Measurements from ENCODE around the gene GP9. TPM values are rescaled to one million over a fixed set of nuclear protein-coding genes. Genes with fewer than 3 reads are reported as not detected.

Gene GP9
- total RNA-seq, 4 donors from 2014 or later: 0.64 to 1.2 TPM; not detected in 2

DNA sequence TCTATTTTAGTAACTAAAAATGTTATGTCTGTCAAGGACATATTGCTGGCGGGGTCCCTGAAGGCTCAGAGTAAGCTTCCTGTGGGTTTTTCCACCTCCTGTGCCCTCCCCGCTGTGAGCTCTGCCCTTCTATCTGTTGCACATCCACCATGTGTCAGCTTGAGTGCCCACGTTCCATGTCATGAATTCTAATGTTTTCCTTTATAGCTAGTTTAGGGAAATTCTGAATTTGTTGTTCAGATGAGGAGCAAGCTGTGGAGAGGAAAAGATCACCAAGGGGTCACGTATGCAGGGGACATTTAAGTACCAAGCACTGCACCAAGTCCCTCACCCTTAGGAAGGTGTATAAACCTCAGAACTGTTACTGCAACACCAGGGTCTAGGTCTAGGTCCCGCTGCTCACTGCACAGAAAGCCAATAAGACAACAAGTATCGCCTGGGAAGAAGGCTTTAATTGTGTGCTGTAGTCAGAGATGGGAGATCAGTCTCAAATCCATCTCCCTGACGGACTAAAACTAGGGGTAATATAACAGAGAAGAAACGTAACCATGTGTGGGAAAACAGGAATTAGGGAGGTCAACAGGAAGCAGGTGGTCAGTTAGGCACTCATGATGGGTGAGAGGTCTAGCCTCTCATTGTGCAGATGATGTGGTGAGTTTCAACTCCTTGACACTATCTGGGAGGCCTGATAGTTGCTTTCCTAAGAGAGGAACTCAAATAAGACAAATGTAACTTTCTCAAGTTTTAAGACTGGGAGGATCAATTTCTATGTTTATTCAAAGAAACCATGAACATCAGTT, 9.7 kb downstream of the GP9 start:
- TF ChIP-seq, protein P1, sequence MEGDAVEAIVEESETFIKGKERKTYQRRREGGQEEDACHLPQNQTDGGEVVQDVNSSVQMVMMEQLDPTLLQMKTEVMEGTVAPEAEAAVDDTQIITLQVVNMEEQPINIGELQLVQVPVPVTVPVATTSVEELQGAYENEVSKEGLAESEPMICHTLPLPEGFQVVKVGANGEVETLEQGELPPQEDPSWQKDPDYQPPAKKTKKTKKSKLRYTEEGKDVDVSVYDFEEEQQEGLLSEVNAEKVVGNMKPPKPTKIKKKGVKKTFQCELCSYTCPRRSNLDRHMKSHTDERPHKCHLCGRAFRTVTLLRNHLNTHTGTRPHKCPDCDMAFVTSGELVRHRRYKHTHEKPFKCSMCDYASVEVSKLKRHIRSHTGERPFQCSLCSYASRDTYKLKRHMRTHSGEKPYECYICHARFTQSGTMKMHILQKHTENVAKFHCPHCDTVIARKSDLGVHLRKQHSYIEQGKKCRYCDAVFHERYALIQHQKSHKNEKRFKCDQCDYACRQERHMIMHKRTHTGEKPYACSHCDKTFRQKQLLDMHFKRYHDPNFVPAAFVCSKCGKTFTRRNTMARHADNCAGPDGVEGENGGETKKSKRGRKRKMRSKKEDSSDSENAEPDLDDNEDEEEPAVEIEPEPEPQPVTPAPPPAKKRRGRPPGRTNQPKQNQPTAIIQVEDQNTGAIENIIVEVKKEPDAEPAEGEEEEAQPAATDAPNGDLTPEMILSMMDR (IDR thresholded peaks at IDR 0.05): no peak
- TF ChIP-seq POLR2AphosphoS5 (IDR thresholded peaks at IDR 0.05) (no peak), EP300 (IDR thresholded peaks at IDR 0.05; ENCODE audit: low read depth) (no peak), POLR2A (IDR thresholded peaks at IDR 0.05) (no peak)
- in situ Hi-C loops (cut with MboI; ENCODE audit: low pct_ligation_motif_present in 1 of 4, low pct_unique_long_range_greater_than_20kb in 1 of 4, low sequenced_read_pairs in 3 of 4): no loop called here

DNA sequence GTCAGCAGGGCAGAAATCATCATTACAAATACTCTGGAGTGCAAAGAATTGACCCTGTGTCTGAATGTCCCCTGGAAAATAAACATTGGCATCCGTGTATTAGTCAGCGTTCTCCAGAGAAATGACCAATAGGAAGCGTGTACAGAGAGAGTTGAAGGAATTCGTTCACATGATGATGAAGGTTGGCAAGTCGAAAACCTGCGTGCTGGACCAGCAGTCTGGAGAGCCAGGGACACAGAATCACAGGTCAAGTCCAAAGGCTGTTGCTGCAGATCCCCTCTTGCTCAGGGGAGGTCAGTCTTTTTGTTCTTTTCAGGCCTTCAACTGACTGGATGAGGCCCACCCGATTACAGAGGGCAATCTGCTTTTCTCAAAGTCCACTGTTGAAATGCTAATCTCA, 16.6 kb downstream of the GP9 start:
- intact Hi-C loops (cut with DNase I; ENCODE audit: low total_unique reads) (no loop called here), in situ Hi-C loops (cut with MboI; ENCODE audit: low pct_ligation_motif_present in 1 of 4, low pct_unique_long_range_greater_than_20kb in 1 of 4, low sequenced_read_pairs in 3 of 4) (no loop called here)

More for the DNA sequence above, 9.7 kb downstream of the GP9 start:
- Histone ChIP-seq H3K4me1 (peaks cover 0 to 25% (median 17%) of the 10 kb centered on the region in 4 donors), H3K36me3 (no peaks in the 10 kb centered on the region), H3K4me3 (no peak overlapping the region), H3K27me3 (no peaks in the 10 kb centered on the region), H3K9me3 (no peaks in the 10 kb centered on the region), H3K27ac (no peak overlapping the region)
- 71 to 83% methylated on average over 4 to 8 of the region's 8 CpGs for WGBS, 2 donors (ENCODE audit: low coverage in 1 of 2)
- DNase-seq: no peak
- intact Hi-C loops (cut with DNase I; ENCODE audit: low total_unique reads): no loop called here

DNA sequence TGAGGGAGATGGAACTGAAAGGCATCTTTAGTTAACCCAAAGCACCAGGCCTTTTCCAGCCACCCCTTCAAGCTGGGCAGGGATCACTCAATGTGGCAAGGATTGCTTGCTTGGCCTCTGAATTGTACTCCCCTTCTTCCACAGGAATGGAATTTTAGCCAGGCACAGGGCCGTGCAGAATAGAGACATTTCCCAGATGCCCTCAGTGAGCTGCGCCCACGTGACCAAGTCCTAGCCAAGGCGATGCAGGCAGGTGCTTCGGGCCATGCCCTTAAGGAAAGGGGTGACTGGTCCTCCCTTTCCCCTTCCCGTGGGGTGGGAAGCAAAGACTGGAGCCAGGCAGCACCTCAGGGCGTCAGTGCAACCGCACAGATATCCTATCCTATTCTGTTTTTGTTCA, 17.9 kb downstream of the GP9 start:
- H3K4me3 ChIP-seq: no peak overlapping the region
- 85% methylated on average over 8 of the region's 8 CpGs; no CpG with 5 or more reads in 1 of the 2 donors for WGBS, 2 donors (ENCODE audit: low coverage in 1 of 2)
- intact Hi-C loops (cut with DNase I; ENCODE audit: low total_unique reads): no loop called here
- in situ Hi-C loops (cut with MboI; ENCODE audit: low pct_ligation_motif_present in 1 of 4, low pct_unique_long_range_greater_than_20kb in 1 of 4, low sequenced_read_pairs in 3 of 4): no loop called here
- H3K27ac ChIP-seq: no peak overlapping the region
- no peaks in the 10 kb centered on the region for H3K4me1 ChIP-seq
- DNase-seq: no peak
- H3K36me3 ChIP-seq: no peaks in the 10 kb centered on the region
- TF ChIP-seq EP300 (IDR thresholded peaks at IDR 0.05; ENCODE audit: low read depth) (no peak), POLR2AphosphoS5 (IDR thresholded peaks at IDR 0.05) (no peak), POLR2A (IDR thresholded peaks at IDR 0.05) (no peak)
- TF ChIP-seq, protein P1 (IDR thresholded peaks at IDR 0.05): no peak
- H3K27me3 ChIP-seq: no peaks in the 10 kb centered on the region
- H3K9me3 ChIP-seq: no peaks in the 10 kb centered on the region

More for the DNA sequence above, 16.6 kb downstream of the GP9 start:
- no peak overlapping the region for H3K4me3 ChIP-seq
- no peak overlapping the region for H3K27ac ChIP-seq
- no peaks in the 10 kb centered on the region for H3K4me1 ChIP-seq
- TF ChIP-seq EP300 (IDR thresholded peaks at IDR 0.05; ENCODE audit: low read depth) (no peak), POLR2A (IDR thresholded peaks at IDR 0.05) (no peak), POLR2AphosphoS5 (IDR thresholded peaks at IDR 0.05) (no peak)
- TF ChIP-seq, protein P1 (IDR thresholded peaks at IDR 0.05): no peak
- H3K36me3 ChIP-seq: no peaks in the 10 kb centered on the region
- no peaks in the 10 kb centered on the region for H3K27me3 ChIP-seq
- whole genome bisulfite sequencing, 2 donors (ENCODE audit: low coverage in 1 of 2): 56 to 65% methylated on average over 6 to 7 of the region's 7 CpGs
- H3K9me3 ChIP-seq: no peaks in the 10 kb centered on the region
- DNase-seq: no peak

DNA sequence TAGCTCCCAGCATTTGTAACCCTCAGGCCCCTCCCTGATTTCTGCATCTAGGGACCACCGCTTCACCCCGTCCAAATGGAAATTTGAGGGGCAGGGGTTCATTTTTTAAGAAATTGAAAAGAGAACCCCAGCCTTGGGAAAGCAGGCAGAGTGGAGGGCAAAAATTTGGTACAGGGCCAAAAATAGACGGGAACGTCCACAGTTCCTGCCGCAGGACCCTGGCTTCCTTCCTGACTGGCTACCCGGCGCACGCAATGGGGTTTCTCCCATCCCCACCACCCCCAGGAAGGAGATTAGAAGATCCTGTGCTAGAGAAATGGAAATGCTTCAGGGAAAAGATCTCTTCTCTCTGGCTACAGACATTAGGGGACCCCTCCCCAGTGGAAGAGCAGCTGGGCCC, 20.9 kb downstream of the GP9 start:
- Histone ChIP-seq H3K36me3 (no peaks in the 10 kb centered on the region), H3K27ac (no peak overlapping the region), H3K4me1 (no peaks in the 10 kb centered on the region), H3K9me3 (no peaks in the 10 kb centered on the region), H3K27me3 (no peaks in the 10 kb centered on the region), H3K4me3 (no peak overlapping the region)
- TF ChIP-seq POLR2A (IDR thresholded peaks at IDR 0.05) (no peak), EP300 (IDR thresholded peaks at IDR 0.05; ENCODE audit: low read depth) (no peak), POLR2AphosphoS5 (IDR thresholded peaks at IDR 0.05) (no peak)
- TF ChIP-seq, protein P1 (IDR thresholded peaks at IDR 0.05): no peak
- in situ Hi-C loops (cut with MboI; ENCODE audit: low pct_ligation_motif_present in 1 of 4, low pct_unique_long_range_greater_than_20kb in 1 of 4, low sequenced_read_pairs in 3 of 4): no loop called here
- no peak for DNase-seq
- WGBS, 2 donors (ENCODE audit: low coverage in 1 of 2): 77 to 100% methylated on average over 1 to 8 of the region's 8 CpGs
- intact Hi-C loops (cut with DNase I; ENCODE audit: low total_unique reads): no loop called here
